ENCODE results near the gene LRATD1.

LRATD1 gene

GRCh38 chr2:14656146-14656545 is 23.6 kb downstream of the LRATD1 start:
- no peak overlapping the region for H3K4me3 ChIP-seq (replicated peaks in 1 of 2; ENCODE audit: low read depth in 2 of 2, low read length in 2 of 2)
- no peak for TF ChIP-seq CTCF (IDR thresholded peaks at IDR 0.05; ENCODE audit: low read depth, low read length)
- no peak for DNase-seq (ENCODE audit: low read depth in 2 of 2)

GRCh38 chr2:14661163-14661562 is 28.6 kb downstream of the LRATD1 start:
- no peak for DNase-seq (ENCODE audit: low read depth in 2 of 2)
- no peak overlapping the region for H3K4me3 ChIP-seq (replicated peaks in 1 of 2; ENCODE audit: low read depth in 2 of 2, low read length in 2 of 2)
- no peak for TF ChIP-seq CTCF (IDR thresholded peaks at IDR 0.05; ENCODE audit: low read depth, low read length)

DNA sequence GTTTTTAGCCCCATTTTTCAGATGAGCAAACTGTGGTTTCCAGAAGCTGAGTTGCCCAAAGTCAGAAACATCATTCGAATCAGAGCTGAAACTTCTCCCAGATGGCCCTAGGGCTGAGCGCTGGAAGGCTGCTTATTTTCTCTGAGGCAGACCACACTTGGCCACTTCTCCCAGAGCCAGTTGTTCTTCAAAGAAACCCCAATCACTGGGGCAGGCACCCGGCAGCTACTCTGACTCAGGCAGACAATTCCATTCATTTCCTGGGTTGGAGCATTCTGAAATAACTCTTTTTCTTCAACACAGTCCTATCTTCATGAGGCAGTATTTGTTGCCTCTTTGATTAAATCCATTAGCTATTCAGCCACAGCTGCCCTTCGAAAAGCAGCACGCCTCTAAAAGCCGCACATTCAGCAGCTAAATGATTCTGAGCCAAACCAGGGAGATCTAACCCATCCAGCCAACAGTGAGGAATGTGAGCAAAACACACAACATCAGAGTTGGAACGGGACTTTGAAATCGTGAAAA is 40.9 kb downstream of the LRATD1 start:
- DNase-seq (ENCODE audit: low read depth in 2 of 2) = no peak
- H3K4me3 ChIP-seq (replicated peaks in 1 of 2; ENCODE audit: low read depth in 2 of 2, low read length in 2 of 2) = no peak overlapping the region
- no peak for TF ChIP-seq CTCF (IDR thresholded peaks at IDR 0.05; ENCODE audit: low read depth, low read length)

DNA sequence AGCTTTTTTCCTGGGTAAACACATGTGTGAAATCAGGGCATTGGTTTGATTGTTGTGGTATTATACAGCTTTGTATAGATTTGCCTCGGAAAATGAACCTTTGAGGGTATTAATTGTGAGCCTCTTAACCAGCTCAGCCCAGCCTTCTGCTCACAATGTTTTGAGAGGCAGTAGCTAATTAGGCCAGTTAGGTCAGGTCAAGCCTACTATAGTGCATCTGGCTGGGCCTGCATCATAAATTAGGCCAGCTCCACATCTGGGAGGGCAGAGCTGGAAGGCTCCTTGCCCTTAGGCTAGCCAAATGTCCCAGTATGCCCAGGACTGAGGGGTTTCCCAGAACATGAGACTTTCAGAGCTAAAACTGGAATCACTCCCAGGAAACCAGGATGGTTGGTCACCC is 43.0 kb downstream of the LRATD1 start:
- no peak for DNase-seq (ENCODE audit: low read depth in 2 of 2)
- no peak for TF ChIP-seq CTCF (IDR thresholded peaks at IDR 0.05; ENCODE audit: low read depth, low read length)
- H3K4me3 ChIP-seq (replicated peaks in 1 of 2; ENCODE audit: low read depth in 2 of 2, low read length in 2 of 2) = no peak overlapping the region

- no peak for TF ChIP-seq CTCF (IDR thresholded peaks at IDR 0.05; ENCODE audit: low read depth, low read length)
- no peak overlapping the region for H3K4me3 ChIP-seq (replicated peaks in 1 of 2; ENCODE audit: low read depth in 2 of 2, low read length in 2 of 2)
- DNase-seq (ENCODE audit: low read depth in 2 of 2) = no peak
Observed at GRCh38 chr2:14676371-14676770, 43.9 kb downstream of the LRATD1 start.

- no peak for TF ChIP-seq CTCF (IDR thresholded peaks at IDR 0.05; ENCODE audit: low read depth, low read length)
- peak in 1 of 2 donors; percentile 1 for DNase-seq (ENCODE audit: low read depth in 2 of 2)
- no peak overlapping the region for H3K4me3 ChIP-seq (replicated peaks in 1 of 2; ENCODE audit: low read depth in 2 of 2, low read length in 2 of 2)
Observed at GRCh38 chr2:14677039-14677438, 44.5 kb downstream of the LRATD1 start.

GRCh38 chr2:14678761-14679160 is 46.2 kb downstream of the LRATD1 start:
- peak in 1 of 2 donors; percentile 15 for DNase-seq (ENCODE audit: low read depth in 2 of 2)
- no peak for TF ChIP-seq CTCF (IDR thresholded peaks at IDR 0.05; ENCODE audit: low read depth, low read length)
- no peak overlapping the region for H3K4me3 ChIP-seq (replicated peaks in 1 of 2; ENCODE audit: low read depth in 2 of 2, low read length in 2 of 2)
